T-cell (primary cell): ENCODE measurements around the gene PGAM2. TPM values are rescaled to one million over a fixed set of nuclear protein-coding genes. Genes with fewer than 3 reads are reported as not detected.
A peak's percentile ranks its signal among the peaks of the same experiment; 100 is the strongest.

Experiments
- ATAC-seq, 4 experiments: fragments of 200-7000 bp in 3 of 4; fragments of 150-1000 bp in 1 of 4; cut with Tn5 transposase; replicated peaks in 1 of 4; 1 replicate in 3 of 4; 2 replicates in 1 of 4; pipeline ENCODE4 v1.10.0; 2021; ENCODE audit warnings: moderate library complexity in 3 of 4, mild to moderate bottlenecking in 2 of 4, moderate number of reproducible peaks in 1 of 4
- CTCF ChIA-PET, 2 donors: fragments of 300-600 bp; sonication (Branson Sonifier 250); formaldehyde crosslinking; loops; one replicate each; lab custom pipeline; 2022; ENCODE audit warnings: antibody characterized with exemption in 2 of 2; lab: Charles Lee
- POLR2A ChIA-PET, 2 donors: fragments of 300-600 bp; sonication (Branson Sonifier 250); formaldehyde crosslinking; loops; one replicate each; lab custom pipeline; 2022; ENCODE audit warnings: antibody characterized with exemption in 2 of 2; lab: Charles Lee
- DNase-seq, 35 experiments: peaks; one replicate each; pipeline versions ENCODE4 v3.0.0 to v3.0.0-alpha.2; 2013 to 2023
- H3K27ac ChIP-seq: one replicate; pipeline ENCODE4 v1.5.1; 2013; ENCODE audit warnings: low read length
- H3K27me3 ChIP-seq, 2 experiments: replicated peaks in 1 of 2; 1 replicate in 1 of 2; 2 replicates in 1 of 2; pipeline versions ENCODE4 v1.6.1 to v1.7.0; 2013; ENCODE audit warnings: low read length in 1 of 2, mixed read lengths in 1 of 2; ENCODE audit not compliant: control insufficient read depth in 2 of 2, insufficient read depth in 2 of 2; ENCODE audit errors: extremely low read depth in 1 of 2
- H3K36me3 ChIP-seq, 2 donors: 1 replicate in 1 of 2; 2 replicates in 1 of 2; pipeline versions ENCODE4 v1.6.1 to v1.7.0; 2013; ENCODE audit warnings: low read length in 1 of 2; ENCODE audit not compliant: control insufficient read depth in 2 of 2, insufficient read depth in 1 of 2; ENCODE audit errors: extremely low read depth in 1 of 2
- H3K4me1 ChIP-seq, 2 experiments: 1 replicate in 1 of 2; 2 replicates in 1 of 2; pipeline versions ENCODE4 v1.6.1 to v1.7.0; 2013; ENCODE audit warnings: low read length in 2 of 2, mixed read lengths in 1 of 2; ENCODE audit not compliant: insufficient read depth in 2 of 2, control insufficient read depth in 1 of 2; ENCODE audit errors: extremely low read depth in 1 of 2
- H3K4me3 ChIP-seq, 2 donors: 1 replicate in 1 of 2; 2 replicates in 1 of 2; pipeline versions ENCODE4 v1.5.1 to v1.7.0; 2013; ENCODE audit warnings: mild to moderate bottlenecking in 2 of 2, low read length in 1 of 2, moderate library complexity in 1 of 2; ENCODE audit not compliant: control insufficient read depth in 1 of 2; ENCODE audit errors: extremely low read depth in 1 of 2
- H3K9me3 ChIP-seq: 2 replicates; pipeline ENCODE4 v1.7.0; 2013
- H3K27ac Mint-ChIP-seq, 2 donors: one replicate each; pipeline ENCODE4 v1.8.0; 2020 to 2021; ENCODE audit warnings: mild to moderate bottlenecking in 2 of 2, mixed read lengths in 2 of 2
- H3K27me3 Mint-ChIP-seq, 2 donors: one replicate each; pipeline ENCODE4 v1.8.0; 2021 to 2022; ENCODE audit warnings: mixed read lengths in 2 of 2
- H3K36me3 Mint-ChIP-seq: one replicate; pipeline ENCODE4 v1.8.0; 2021; ENCODE audit warnings: mixed read lengths
- H3K4me1 Mint-ChIP-seq, 3 donors: one replicate each; pipeline ENCODE4 v1.8.0; 2020 to 2022; ENCODE audit warnings: mixed read lengths in 3 of 3, mild to moderate bottlenecking in 1 of 3
- H3K4me3 Mint-ChIP-seq, 3 donors: one replicate each; pipeline ENCODE4 v1.8.0; 2020 to 2022; ENCODE audit warnings: mild to moderate bottlenecking in 3 of 3, mixed read lengths in 3 of 3, moderate library complexity in 3 of 3
- H3K9me3 Mint-ChIP-seq, 3 donors: one replicate each; pipeline ENCODE4 v1.8.0; 2020 to 2022; ENCODE audit warnings: mixed read lengths in 3 of 3
- WGBS: methylation state at CpG from one replicate; pipeline ENCODE4 v1.1.5; 2013; ENCODE audit warnings: missing lambda C conversion rate; ENCODE audit not compliant: insufficient coverage; 5-methylcytosine and 5-hydroxymethylcytosine counted together
- total RNA-seq, 35 experiments: library from RNA in 6 of 35; stranded (reverse) in 6 of 35; fragments of 120-200 nt in 1 of 35; gene quantifications; one replicate each; pipeline versions ENCODE4 v1.2.1 to v1.2.4 and lab custom pipeline; 2013 to 2026

The PGAM2 gene
- total RNA-seq, 5 donors from 2014 or later (not counting 1 experiment from before 2014, with no cell fraction given), result 1.1 to 2.9 (median 1.7) TPM

DNA sequence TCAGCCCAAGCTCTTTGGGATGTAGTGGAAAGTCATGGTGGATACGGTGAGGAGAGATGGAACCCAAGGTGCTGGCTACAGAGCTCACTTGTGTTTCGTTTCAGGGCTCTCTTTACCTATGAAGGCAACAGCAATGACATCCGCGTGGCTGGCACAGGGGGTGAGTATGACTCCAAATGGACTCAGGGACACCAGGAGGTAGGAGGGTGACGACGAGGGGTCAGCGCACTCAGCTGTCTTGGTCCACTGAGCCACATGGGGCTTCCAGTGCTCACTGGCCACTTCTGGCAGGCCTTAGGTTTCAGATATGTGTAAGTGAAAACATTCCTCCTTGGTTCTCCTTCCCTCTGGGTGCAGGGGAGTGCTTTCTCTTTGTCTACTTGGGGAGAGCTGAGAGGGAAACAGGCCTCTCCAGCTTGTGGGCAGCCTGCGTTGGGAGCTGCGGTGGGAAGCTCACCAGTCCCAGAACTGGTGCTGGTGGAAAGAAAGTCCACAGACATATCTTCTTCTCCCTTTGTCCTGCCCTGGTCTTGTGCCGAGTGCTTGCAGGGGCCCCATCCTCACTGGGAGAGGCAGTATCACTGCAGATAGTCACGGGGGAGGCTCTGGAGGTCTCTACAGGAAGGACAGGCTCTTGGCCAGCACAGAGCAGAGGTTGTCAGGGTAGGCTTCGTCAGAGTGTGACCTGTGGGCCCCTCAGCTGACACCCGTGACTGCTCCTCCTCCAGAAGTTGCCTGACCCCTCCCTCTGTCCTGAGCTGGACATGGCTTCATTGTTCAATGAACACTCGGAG is 15.0 kb downstream of the PGAM2 start:
- WGBS, result 97% methylated on average over 7 of the region's 14 CpGs
- CTCF ChIA-PET, result no interaction called here
- Histone ChIP-seq H3K4me3 (no peak overlapping the region), H3K27me3 (no peaks in the 10 kb centered on the region), H3K27ac (peak overlapping the region; percentile 9), H3K9me3 (no peaks in the 10 kb centered on the region), H3K36me3 (peaks cover 13 to 68% of the 10 kb centered on the region in 2 donors), H3K4me1 (peaks cover 41 to 75% of the 10 kb centered on the region in 2 experiments)
- Mint-ChIP-seq H3K27me3 (no peaks in the 10 kb centered on the region), H3K36me3 (peaks cover 25% of the 10 kb centered on the region), H3K4me3 (peak overlapping the region in 1 of 3 donors; percentile 58), H3K4me1 (peaks cover 74 to 79% (median 76%) of the 10 kb centered on the region in 3 donors), H3K27ac (peak overlapping the region; percentile 86), H3K9me3 (no peaks in the 10 kb centered on the region)
- no peak for ATAC-seq
- DNase-seq, result peak in 1 of 35 experiments; percentile 11
- POLR2A ChIA-PET, result interaction anchor here in 1 of 2 donors (0.6 kb wide), 1 partner anchor 19 kb away, joined by 7 read pairs; no protein-coding TSS in a partner anchor

DNA sequence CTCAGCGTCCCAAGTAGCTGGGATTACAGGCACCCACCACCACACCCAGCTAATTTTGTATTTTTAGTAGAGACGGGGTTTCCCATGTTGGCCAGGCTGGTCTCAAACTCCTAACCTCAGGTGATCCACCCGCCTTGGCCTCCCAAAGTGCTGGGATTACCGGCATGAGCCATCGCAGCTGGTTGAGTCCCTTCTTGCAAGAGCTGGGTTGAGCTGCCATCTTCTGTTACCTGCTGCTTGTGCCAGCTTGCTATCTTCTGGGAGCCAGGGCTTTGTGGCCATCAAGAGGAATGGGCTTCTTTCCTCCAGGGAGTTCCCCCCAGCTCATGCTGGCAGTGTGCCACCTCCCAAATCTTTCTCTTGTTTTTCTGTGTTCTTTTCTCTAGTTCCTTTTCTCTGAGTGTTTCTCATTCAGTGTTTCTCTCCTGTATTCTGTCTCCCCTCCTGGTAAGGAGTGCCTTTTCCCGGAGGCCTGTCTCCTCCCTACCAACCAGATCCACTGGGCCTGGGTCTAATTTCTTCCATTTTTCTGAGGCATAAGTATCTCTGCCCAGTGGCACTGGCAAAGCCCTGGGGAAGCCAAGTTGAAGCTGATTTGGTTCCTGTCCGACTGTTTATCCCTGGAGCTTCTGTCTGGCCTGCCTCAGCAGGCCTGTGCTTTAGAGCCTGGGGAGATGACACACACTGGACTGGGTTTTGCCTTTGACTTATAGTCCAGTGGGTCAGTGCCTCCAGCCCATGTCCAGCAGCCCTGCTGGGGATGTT is 17.2 kb downstream of the PGAM2 start:
- H3K36me3 Mint-ChIP-seq, result peaks cover 22% of the 10 kb centered on the region

DNA sequence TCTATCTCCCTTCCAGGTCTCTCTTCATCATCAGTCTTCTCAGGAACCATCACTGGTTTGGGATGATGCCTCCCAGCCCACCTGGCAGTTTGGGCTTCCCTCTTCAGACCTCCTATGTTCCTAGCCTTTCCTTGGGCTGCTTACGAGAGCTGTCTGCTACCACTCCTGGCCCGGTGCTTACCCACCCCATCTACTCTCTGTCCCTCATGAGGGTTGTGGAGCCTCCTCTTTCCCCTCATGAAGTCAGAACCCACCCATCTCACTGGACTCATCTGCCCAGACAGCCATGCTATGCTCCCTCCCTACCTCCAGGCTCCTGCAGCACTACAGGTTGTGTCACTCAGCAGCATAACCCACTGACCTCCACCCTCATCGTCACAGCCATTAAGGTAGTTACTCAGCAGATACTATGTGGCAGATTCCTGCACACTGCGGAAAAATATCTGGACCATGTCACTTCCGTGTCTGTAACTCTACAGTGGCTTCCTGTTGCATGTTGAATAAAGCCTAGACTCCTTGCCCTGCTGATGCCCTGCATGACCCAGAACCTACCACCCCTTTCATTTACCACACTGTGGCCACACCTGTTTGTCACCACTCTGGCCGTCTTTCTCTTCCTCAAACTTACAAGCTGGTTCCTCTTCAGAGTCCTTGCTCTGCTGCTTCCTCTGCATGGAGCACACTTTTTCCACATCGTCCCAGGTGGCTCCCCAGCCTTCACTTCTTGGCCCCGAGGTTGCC is 18.9 kb downstream of the PGAM2 start:
- peak overlapping the region; percentile 76 for H3K27ac ChIP-seq
- WGBS, result 32% methylated on average over 8 of the region's 8 CpGs
- no peaks in the 10 kb centered on the region for H3K27me3 Mint-ChIP-seq
- H3K4me1 Mint-ChIP-seq, result peaks cover 65 to 73% (median 65%) of the 10 kb centered on the region in 3 donors
- peaks cover 13 to 35% of the 10 kb centered on the region in 2 donors for H3K36me3 ChIP-seq
- ChIA-PET CTCF (interaction anchor here in 1 of 2 donors (0.6 kb wide), 1 partner anchor 150 kb away, joined by 6 read pairs; no protein-coding TSS in a partner anchor), POLR2A (no interaction called here)
- peak in 12 of 35 experiments; percentile 9 to 56 (median 29) for DNase-seq
- H3K4me3 ChIP-seq, result peak overlapping the region in 1 of 2 donors; percentile 42
- H3K4me1 ChIP-seq, result peaks cover 40 to 73% of the 10 kb centered on the region in 2 experiments
- H3K9me3 ChIP-seq, result no peaks in the 10 kb centered on the region
- H3K9me3 Mint-ChIP-seq, result no peaks in the 10 kb centered on the region
- H3K27me3 ChIP-seq, result no peaks in the 10 kb centered on the region
- peak; percentile 5 to 19 (median 16) for ATAC-seq
- peak overlapping the region; percentile 84 to 89 (median 86) for H3K4me3 Mint-ChIP-seq
- peak overlapping the region; percentile 93 to 96 for H3K27ac Mint-ChIP-seq
- H3K36me3 Mint-ChIP-seq, result peaks cover 10% of the 10 kb centered on the region

More for the DNA sequence above, 17.2 kb downstream of the PGAM2 start:
- ChIA-PET POLR2A (no interaction called here), CTCF (interaction anchor here (1.2 to 1.6 kb wide), 2 partner anchors 24 to 28 kb away, joined by 4 to 5 read pairs; no protein-coding TSS in a partner anchor)
- Histone ChIP-seq H3K27me3 (no peaks in the 10 kb centered on the region), H3K9me3 (no peaks in the 10 kb centered on the region), H3K4me3 (no peak overlapping the region), H3K36me3 (peaks cover 13 to 50% of the 10 kb centered on the region in 2 donors), H3K4me1 (peaks cover 46 to 88% of the 10 kb centered on the region in 2 experiments), H3K27ac (peak overlapping the region; percentile 10)
- Mint-ChIP-seq H3K4me1 (peaks cover 80 to 84% (median 81%) of the 10 kb centered on the region in 3 donors), H3K4me3 (peak overlapping the region in 2 of 3 donors; percentile 13 to 84), H3K27me3 (no peaks in the 10 kb centered on the region), H3K27ac (peak overlapping the region; percentile 36 to 50), H3K9me3 (no peaks in the 10 kb centered on the region)
- WGBS, result 95% methylated on average over 4 of the region's 7 CpGs
- no peak for ATAC-seq
- peak in 2 of 35 experiments; percentile 3 to 5 for DNase-seq

DNA sequence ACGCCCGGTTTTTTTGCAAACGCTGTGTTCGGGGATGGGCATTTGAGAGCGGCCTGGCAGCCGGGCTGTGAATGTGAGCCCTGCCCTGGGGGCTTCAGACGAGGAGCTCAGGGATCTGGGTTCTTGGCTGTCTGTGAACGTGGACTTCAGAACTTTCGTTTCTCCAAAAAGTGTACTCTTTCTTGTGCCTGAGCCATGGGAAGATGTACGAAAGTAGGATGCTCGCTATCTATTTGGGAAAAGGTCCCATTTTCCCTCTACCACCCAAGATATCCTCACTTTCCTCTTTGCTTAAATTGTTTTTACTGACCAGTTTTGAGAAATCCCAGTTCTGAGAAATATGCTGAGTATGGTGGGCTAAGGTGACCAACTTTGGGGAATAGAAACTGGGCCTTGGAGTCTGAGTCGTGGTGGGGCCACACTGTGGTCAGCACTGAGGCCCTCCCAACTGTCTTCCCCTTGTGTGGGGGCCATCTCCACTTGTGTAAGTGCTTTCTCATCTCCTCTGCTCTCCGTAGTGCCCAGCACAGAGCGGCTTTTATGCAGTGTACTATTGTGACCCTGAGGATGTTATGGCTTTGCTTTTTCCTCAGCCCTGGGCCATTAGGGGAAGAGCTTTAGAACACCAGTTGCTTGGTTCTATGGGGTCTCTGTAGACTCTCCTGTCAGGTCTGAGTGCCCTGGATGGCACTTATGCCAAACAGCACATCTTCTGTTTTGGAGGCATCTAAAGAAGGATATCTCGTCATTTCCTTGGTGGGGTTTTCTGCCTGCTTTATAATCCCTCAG is 19.9 kb downstream of the PGAM2 start:
- ATAC-seq (peak in 1 of 4 experiments; percentile 3), DNase-seq (peak in 1 of 35 experiments; percentile 41)
- Mint-ChIP-seq H3K27me3 (no peaks in the 10 kb centered on the region), H3K4me3 (peak overlapping the region; percentile 84 to 89 (median 86)), H3K9me3 (no peaks in the 10 kb centered on the region), H3K4me1 (peaks cover 54 to 68% (median 60%) of the 10 kb centered on the region in 3 donors), H3K36me3 (peaks cover 9% of the 10 kb centered on the region), H3K27ac (peak overlapping the region; percentile 93 to 96)
- ChIA-PET CTCF (interaction anchor here (0.6 to 1.6 kb wide), 4 partner anchors 26 to 1113 kb away, joined by 3 to 11 read pairs (median 6); partner anchors contain the start of genes MRPL32 (in 1 of the 2) and PSMA2 (in 1 of the 2)), POLR2A (interaction anchor here (0.6 to 0.7 kb wide), 2 partner anchors 411 to 520 kb away, joined by 4 to 5 read pairs; no protein-coding TSS in a partner anchor)
- peak overlapping the region; percentile 67 to 95 for H3K4me3 ChIP-seq
- H3K9me3 ChIP-seq, result no peaks in the 10 kb centered on the region
- H3K4me1 ChIP-seq, result peaks cover 31 to 68% of the 10 kb centered on the region in 2 experiments
- no peaks in the 10 kb centered on the region for H3K27me3 ChIP-seq
- peak overlapping the region; percentile 76 for H3K27ac ChIP-seq
- peaks cover 7 to 24% of the 10 kb centered on the region in 2 donors for H3K36me3 ChIP-seq
- 13% methylated on average over 8 of the region's 15 CpGs for WGBS
